Stimulated activated CD8-positive, alpha-beta memory T cell treated with anti-CD3 and anti-CD28 coated beads, Interleukin-7, amount 100 ng/mL, for 24 hours (primary cell): Measurements from ENCODE around the gene RTL3.
"Not testable (repeated sequence)": the region's sequence is repeated elsewhere in the genome, so short reads cannot be mapped to it uniquely, and the experiment has no call there.

ENCODE experiments used
- DNase-seq: peaks from one replicate; pipeline ENCODE4 v3.0.0-alpha.2; 2020; ENCODE audit warnings: low read depth

The RTL3 gene

GRCh38 chrX:78658845-78659744 is at the start of gene RTL3:
Gene RTL3, minus strand, starts transcription at chrX:78659328. Its CDS starts 908 bp downstream, at chrX:78658420.
- DNase-seq, result no peak

- DNase-seq, result no peak
Measured at GRCh38 chrX:78708816-78709215, 49.7 kb upstream of the RTL3 start.

GRCh38 chrX:78708262-78708661 is 49.1 kb upstream of the RTL3 start:
- no peak for DNase-seq

GRCh38 chrX:78706071-78706470 is 46.9 kb upstream of the RTL3 start:
- DNase-seq, result no peak

GRCh38 chrX:78693536-78693935 is 34.4 kb upstream of the RTL3 start:
- no peak for DNase-seq

- DNase-seq, result no peak
Measured at GRCh38 chrX:78693012-78693411, 33.9 kb upstream of the RTL3 start.

GRCh38 chrX:78687586-78687985 is 28.5 kb upstream of the RTL3 start:
- DNase-seq, result no peak

GRCh38 chrX:78673246-78673645 is 14.1 kb upstream of the RTL3 start:
- DNase-seq, result no peak

- DNase-seq, result no peak
Measured at GRCh38 chrX:78665342-78665741, 6.2 kb upstream of the RTL3 start.

- no peak for DNase-seq
Measured at GRCh38 chrX:78661836-78662235, 2.7 kb upstream of the RTL3 start.

GRCh38 chrX:78659955-78660354 is 827 bp upstream of the RTL3 start:
- no peak for DNase-seq

- no peak for DNase-seq
Measured at GRCh38 chrX:78658414-78658813, 714 bp downstream of the RTL3 start.

GRCh38 chrX:78655642-78656041 is 3.5 kb downstream of the RTL3 start:
- no peak for DNase-seq

- no peak for DNase-seq
Measured at GRCh38 chrX:78653118-78653822, 5.9 kb downstream of the RTL3 start.

- DNase-seq, result no peak
Measured at GRCh38 chrX:78650906-78651437, 8.2 kb downstream of the RTL3 start.

- no peak for DNase-seq
Measured at GRCh38 chrX:78643874-78644273, 15.3 kb downstream of the RTL3 start.

- DNase-seq, result no peak
Measured at GRCh38 chrX:78643096-78643495, 16.0 kb downstream of the RTL3 start.

GRCh38 chrX:78636096-78636495 is 23.0 kb downstream of the RTL3 start:
- not testable (repeated sequence) for DNase-seq

- DNase-seq, result no peak
Measured at GRCh38 chrX:78624962-78625909, 33.9 kb downstream of the RTL3 start.

GRCh38 chrX:78624426-78624825 is 34.7 kb downstream of the RTL3 start:
- no peak for DNase-seq

- no peak for DNase-seq
Measured at GRCh38 chrX:78622831-78623230, 36.3 kb downstream of the RTL3 start.

- DNase-seq, result no peak
Measured at GRCh38 chrX:78619834-78620233, 39.3 kb downstream of the RTL3 start.
